ENCODE data around the gene TEPSIN. TPM values are rescaled to one million over a fixed set of nuclear protein-coding genes. Genes with fewer than 3 reads are reported as not detected.

The TEPSIN gene
- total RNA-seq, 2 donors from 2014 or later: 12.3 to 14.3 TPM

DNA sequence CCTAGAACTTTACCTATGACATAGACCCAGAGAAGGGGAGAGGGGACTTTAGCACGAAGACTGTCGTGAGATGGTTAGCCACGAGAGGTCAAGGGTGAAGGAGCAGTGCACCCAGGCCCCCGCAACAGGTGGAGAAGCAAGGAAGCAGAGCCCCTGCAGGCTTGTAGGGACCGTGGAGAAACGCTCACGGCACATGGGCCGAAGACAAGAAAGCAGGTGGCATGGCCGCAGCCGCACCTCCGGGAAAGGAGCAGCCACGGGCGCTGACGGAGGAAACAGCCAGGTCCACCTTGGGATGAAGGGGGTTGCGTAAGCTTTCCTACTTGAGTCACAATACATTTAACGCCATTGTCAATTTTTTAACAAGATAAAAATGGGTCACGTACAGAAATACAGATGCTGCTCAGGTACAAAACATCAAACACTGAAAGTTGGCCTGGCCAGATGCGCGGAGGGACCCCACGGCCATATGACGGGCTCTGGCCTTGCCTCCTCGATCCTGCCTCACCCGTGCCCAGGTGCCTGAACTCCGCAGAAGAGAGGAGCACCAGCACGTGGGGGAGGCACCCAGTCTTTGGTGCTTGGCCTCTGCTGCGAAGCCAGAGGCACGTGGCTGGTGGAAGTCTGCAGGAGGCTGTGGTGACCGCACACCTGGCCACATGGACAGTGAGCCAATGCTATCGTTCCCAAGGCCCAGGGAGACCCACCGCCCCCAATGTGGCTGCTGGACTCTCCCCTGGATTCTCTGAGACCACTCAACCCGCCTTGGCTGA lies 35.0 kb upstream of the TEPSIN start:
- no peak overlapping the region for H3K27ac ChIP-seq
- H3K36me3 ChIP-seq: peaks cover 47% of the 10 kb centered on the region
- H3K9me3 ChIP-seq: no peaks in the 10 kb centered on the region
- no peak for DNase-seq (ENCODE audit: low spot score)
- TF ChIP-seq CTCF (IDR thresholded peaks at IDR 0.05): no peak
- H3K27me3 ChIP-seq: no peaks in the 10 kb centered on the region
- H3K4me3 ChIP-seq: no peak overlapping the region
- H3K4me1 ChIP-seq: peaks cover 0 to 22% of the 10 kb centered on the region in 2 donors

- Histone ChIP-seq H3K4me3 (no peak overlapping the region), H3K9me3 (no peaks in the 10 kb centered on the region), H3K4me1 (peaks cover 0 to 12% of the 10 kb centered on the region in 2 donors), H3K27ac (no peak overlapping the region), H3K27me3 (no peaks in the 10 kb centered on the region), H3K36me3 (peaks cover 48% of the 10 kb centered on the region)
- TF ChIP-seq CTCF (IDR thresholded peaks at IDR 0.05): no peak
- DNase-seq (ENCODE audit: low spot score): no peak
Measured at GRCh38 chr17:81272616-81273015, 33.8 kb upstream of the TEPSIN start.

GRCh38 chr17:81271226-81271625 lies 32.4 kb upstream of the TEPSIN start:
- no peak for DNase-seq (ENCODE audit: low spot score)
- Histone ChIP-seq H3K27ac (no peak overlapping the region), H3K4me3 (no peak overlapping the region), H3K9me3 (no peaks in the 10 kb centered on the region), H3K4me1 (no peaks in the 10 kb centered on the region), H3K36me3 (peaks cover 48% of the 10 kb centered on the region), H3K27me3 (no peaks in the 10 kb centered on the region)
- TF ChIP-seq CTCF (IDR thresholded peaks at IDR 0.05): no peak

DNA sequence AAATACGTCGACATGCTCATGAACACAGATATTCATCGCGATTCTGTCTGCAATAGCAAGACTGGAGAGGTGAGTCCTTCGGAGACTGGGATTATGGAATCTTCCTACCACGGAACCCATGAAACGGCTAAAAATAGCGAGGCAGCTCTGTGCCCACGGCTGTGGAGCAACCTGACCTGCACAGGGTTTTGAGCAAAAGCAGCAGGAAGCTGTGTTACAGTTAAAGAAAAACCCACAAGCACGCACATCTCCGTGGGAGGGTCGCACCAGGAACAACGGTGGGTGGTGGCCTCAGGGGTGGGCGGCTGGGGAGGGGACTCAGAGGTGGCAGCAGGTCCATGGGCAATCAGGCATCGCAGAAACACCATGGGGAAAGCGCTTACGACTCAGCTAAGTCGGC lies 31.4 kb upstream of the TEPSIN start:
- TF ChIP-seq CTCF (IDR thresholded peaks at IDR 0.05): no peak
- no peak overlapping the region for H3K4me3 ChIP-seq
- DNase-seq (ENCODE audit: low spot score): no peak
- H3K27ac ChIP-seq: no peak overlapping the region
- H3K4me1 ChIP-seq: no peaks in the 10 kb centered on the region
- H3K36me3 ChIP-seq: peaks cover 45% of the 10 kb centered on the region
- H3K27me3 ChIP-seq: no peaks in the 10 kb centered on the region
- H3K9me3 ChIP-seq: no peaks in the 10 kb centered on the region

DNA sequence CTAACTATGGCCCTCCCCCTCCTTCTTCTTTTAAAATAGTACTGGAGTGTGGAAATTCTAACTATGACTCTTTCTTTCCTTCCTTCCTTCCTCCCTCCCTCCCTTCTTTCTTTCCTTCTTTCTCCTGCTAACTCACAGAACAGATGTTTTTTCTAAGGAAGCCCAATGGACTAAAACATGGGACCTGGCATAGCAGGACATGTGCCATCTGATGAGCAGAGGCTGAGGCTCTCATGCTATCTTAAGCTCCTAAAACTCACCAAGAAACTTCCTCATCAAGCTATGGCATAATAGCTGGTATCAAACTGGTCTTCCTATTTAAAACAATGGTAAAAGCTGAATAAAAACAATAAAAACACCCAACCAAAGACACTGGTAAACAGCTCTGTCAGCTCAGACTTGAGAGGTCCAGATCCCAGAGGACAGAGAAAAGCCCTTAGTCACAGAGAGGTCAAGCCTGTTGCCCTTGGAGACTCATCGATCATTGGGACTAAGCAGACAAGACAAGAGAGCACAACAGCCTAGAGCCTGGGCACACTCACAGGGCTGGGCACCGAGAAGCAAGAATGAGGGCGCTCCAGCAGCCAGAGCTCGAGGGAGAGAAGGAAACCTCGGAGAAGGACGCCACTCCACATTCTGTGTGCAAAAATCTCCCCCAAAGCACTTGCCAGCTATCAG lies 28.7 kb upstream of the TEPSIN start:
- Histone ChIP-seq H3K4me3 (no peak overlapping the region), H3K27ac (no peak overlapping the region), H3K9me3 (no peaks in the 10 kb centered on the region), H3K27me3 (no peaks in the 10 kb centered on the region), H3K4me1 (no peaks in the 10 kb centered on the region), H3K36me3 (peaks cover 42% of the 10 kb centered on the region)
- DNase-seq (ENCODE audit: low spot score): no peak
- no peak for TF ChIP-seq CTCF (IDR thresholded peaks at IDR 0.05)

All from right atrium auricular region (tissue), 2 donors.